KOPT-K1 (cell line): ENCODE measurements around the gene PCDHA13.
"Not testable (repeated sequence)": the region's sequence is repeated elsewhere in the genome, so short reads cannot be mapped to it uniquely, and the experiment has no call there.

ENCODE experiments used
- H3K27ac ChIP-seq: fragments of 200-600 bp; sonication (generic); 2 replicates; pipeline ENCODE4 v1.5.1; 2016; ENCODE audit warnings: antibody characterized with exemption, mild to moderate bottlenecking, low read depth, low read length; ENCODE audit not compliant: poor library complexity, severe bottlenecking
- H3K36me3 ChIP-seq: fragments of 200-600 bp; sonication (generic); 2 replicates; pipeline ENCODE4 v1.5.1; 2017; ENCODE audit warnings: antibody characterized with exemption, mild to moderate bottlenecking, low read length, moderate library complexity; ENCODE audit not compliant: insufficient read depth
- H3K9me3 ChIP-seq: fragments of 200-600 bp; sonication (generic); 2 replicates; pipeline ENCODE4 v1.5.1; 2017; ENCODE audit warnings: antibody characterized with exemption, low read length, mild to moderate bottlenecking; ENCODE audit not compliant: insufficient read depth, poor library complexity, severe bottlenecking

Gene PCDHA13, protein sequence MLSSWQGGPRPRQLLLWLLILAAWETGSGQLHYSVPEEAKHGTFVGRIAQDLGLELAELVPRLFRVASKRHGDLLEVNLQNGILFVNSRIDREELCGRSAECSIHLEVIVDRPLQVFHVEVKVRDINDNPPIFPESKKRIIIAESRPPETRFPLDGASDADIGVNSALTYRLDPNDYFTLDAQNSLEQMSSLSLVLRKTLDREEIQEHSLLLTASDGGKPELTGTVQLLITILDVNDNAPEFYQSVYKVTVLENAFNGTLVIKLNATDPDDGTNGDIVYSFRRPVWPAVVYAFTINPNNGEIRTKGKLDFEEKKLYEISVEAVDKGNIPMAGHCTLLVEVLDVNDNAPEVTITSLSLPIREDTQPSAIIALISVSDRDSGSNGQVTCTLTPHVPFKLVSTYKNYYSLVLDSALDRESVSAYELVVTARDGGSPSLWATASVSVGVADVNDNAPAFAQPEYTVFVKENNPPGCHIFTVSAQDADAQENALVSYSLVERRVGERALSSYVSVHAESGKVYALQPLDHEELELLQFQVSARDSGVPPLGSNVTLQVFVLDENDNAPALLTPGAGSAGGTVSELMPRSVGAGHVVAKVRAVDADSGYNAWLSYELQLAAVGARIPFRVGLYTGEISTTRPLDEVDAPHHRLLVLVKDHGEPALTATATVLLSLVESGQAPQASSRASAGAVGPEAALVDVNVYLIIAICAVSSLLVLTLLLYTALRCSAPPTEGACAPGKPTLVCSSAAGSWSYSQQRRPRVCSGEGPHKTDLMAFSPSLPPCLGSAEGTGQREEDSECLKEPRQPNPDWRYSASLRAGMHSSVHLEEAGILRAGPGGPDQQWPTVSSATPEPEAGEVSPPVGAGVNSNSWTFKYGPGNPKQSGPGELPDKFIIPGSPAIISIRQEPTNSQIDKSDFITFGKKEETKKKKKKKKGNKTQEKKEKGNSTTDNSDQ

GRCh38 chr5:140881889-140882590, at the start of gene PCDHA13:
Gene PCDHA13 (plus strand): TSS chr5:140882124. CDS start chr5:140882269, 145 bp downstream.
- no peaks in the 10 kb centered on the region for H3K9me3 ChIP-seq
- H3K27ac ChIP-seq: no peak within 1 kb of the TSS
- H3K36me3 ChIP-seq: no peaks in the 10 kb centered on the region

DNA sequence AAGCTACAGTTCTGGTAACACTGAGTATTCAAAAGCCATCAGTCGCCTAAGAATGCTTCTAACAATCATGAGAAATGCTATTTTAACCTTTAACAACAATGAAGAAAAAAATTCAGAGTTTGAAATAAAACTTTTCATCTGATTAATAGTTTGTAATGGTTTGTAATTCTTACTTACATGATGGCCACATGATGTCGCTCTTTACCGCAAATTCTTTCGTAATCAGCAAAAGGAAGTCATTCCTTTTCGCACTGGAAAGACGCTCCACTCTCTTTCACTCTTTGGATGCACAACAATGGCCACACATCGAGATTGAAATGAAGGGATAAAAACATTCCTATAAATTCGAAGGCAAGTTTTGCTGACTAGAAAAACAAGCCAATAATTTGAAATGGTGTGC, 47.9 kb upstream of the PCDHA13 start, which contains the start of gene PCDHA7:
TSS of gene PCDHA7 (plus strand) at position 277 of the 400 bp plus-strand sequence. CDS start at position 392, 115 bp downstream.
- Histone ChIP-seq H3K36me3 (no peaks in the 10 kb centered on the region), H3K9me3 (no peaks in the 10 kb centered on the region), H3K27ac (no peak within 1 kb of the TSS)

GRCh38 chr5:140834439-140835008, 47.4 kb upstream of the PCDHA13 start:
- not testable (repeated sequence) for H3K27ac ChIP-seq, H3K36me3 ChIP-seq, H3K9me3 ChIP-seq

DNA sequence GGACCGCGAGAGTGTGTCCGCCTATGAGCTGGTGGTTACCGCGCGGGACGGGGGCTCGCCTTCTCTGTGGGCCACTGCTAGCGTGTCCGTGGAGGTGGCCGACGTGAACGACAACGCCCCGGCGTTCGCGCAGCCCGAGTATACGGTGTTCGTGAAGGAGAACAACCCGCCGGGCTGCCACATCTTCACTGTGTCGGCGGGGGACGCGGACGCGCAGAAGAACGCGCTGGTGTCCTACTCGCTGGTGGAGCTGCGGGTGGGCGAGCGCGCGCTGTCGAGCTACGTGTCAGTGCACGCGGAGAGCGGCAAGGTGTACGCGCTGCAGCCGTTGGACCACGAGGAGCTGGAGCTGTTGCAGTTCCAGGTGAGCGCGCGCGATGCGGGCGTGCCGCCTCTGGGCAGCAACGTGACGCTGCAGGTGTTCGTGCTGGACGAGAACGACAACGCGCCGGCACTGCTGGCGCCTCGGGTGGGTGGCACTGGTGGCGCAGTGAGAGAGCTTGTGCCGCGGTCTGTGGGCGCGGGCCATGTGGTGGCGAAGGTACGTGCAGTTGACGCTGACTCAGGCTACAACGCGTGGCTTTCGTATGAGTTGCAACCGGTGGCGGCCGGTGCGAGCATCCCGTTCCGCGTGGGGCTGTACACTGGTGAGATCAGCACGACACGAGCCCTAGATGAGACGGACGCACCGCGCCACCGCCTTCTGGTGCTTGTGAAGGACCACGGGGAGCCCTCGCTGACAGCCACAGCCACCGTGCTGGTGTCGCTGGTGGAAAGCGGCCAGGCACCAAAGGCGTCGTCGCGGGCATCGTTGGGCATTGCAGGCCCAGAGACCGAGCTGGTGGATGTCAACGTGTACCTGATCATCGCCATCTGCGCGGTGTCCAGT, 46.1 kb upstream of the PCDHA13 start:
- Histone ChIP-seq H3K36me3 (no peaks in the 10 kb centered on the region), H3K9me3 (no peaks in the 10 kb centered on the region), H3K27ac (no peak overlapping the region)

- H3K27ac ChIP-seq: no peak within 1 kb of the TSS
- no peaks in the 10 kb centered on the region for H3K9me3 ChIP-seq
- no peaks in the 10 kb centered on the region for H3K36me3 ChIP-seq
These were observed 40.7 kb upstream of the PCDHA13 start, which contains the start of gene PCDHA8 for GRCh38 chr5:140840978-140841962. Gene PCDHA8 (plus strand): TSS chr5:140841187. CDS start chr5:140841322, 135 bp downstream.

GRCh38 chr5:140842798-140843733, 38.9 kb upstream of the PCDHA13 start:
- H3K9me3 ChIP-seq: no peaks in the 10 kb centered on the region
- no peaks in the 10 kb centered on the region for H3K36me3 ChIP-seq
- H3K27ac ChIP-seq: no peak overlapping the region

DNA sequence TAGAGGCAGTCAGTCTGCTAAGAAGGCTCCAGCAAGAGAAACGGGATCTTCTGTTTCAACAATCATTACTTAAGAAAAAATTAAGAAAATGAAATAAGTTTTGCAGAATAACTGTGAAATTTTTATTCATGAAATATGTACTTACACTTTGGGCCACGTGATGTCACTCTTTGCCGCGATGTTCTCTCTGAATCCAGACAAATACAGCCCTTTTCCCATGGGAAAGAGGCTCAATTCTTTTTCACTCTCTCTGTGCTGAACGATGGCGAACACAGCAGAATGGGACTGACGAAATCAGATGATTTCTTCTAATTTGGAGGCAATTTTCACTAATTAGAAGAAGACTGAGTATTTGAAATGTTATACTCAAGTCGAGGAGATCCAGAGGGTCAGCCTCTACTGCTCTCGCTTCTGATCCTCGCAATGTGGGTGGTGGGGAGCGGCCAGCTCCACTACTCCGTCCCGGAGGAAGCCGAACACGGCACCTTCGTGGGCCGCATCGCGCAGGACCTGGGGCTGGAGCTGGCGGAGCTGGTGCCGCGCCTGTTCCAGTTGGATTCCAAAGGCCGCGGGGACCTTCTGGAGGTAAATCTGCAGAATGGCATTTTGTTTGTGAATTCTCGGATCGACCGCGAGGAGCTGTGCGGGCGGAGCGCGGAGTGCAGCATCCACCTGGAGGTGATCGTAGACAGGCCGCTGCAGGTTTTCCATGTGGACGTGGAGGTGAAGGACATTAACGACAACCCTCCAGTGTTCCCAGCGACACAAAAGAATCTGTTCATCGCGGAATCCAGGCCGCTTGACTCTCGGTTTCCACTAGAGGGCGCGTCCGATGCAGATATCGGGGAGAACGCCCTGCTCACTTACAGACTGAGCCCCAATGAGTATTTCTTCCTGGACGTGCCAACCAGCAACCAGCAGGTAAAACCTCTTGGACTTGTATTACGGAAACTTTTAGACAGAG, 33.5 kb upstream of the PCDHA13 start, which contains the start of gene PCDHA9:
TSS of gene PCDHA9 (plus strand) at position 244 of the 964 bp plus-strand sequence. CDS start at position 358, 114 bp downstream.
- H3K9me3 ChIP-seq, H3K27ac ChIP-seq, H3K36me3 ChIP-seq: not testable (repeated sequence)

GRCh38 chr5:140849831-140850634, 31.9 kb upstream of the PCDHA13 start:
- not testable (repeated sequence) for H3K36me3 ChIP-seq, H3K27ac ChIP-seq, H3K9me3 ChIP-seq

DNA sequence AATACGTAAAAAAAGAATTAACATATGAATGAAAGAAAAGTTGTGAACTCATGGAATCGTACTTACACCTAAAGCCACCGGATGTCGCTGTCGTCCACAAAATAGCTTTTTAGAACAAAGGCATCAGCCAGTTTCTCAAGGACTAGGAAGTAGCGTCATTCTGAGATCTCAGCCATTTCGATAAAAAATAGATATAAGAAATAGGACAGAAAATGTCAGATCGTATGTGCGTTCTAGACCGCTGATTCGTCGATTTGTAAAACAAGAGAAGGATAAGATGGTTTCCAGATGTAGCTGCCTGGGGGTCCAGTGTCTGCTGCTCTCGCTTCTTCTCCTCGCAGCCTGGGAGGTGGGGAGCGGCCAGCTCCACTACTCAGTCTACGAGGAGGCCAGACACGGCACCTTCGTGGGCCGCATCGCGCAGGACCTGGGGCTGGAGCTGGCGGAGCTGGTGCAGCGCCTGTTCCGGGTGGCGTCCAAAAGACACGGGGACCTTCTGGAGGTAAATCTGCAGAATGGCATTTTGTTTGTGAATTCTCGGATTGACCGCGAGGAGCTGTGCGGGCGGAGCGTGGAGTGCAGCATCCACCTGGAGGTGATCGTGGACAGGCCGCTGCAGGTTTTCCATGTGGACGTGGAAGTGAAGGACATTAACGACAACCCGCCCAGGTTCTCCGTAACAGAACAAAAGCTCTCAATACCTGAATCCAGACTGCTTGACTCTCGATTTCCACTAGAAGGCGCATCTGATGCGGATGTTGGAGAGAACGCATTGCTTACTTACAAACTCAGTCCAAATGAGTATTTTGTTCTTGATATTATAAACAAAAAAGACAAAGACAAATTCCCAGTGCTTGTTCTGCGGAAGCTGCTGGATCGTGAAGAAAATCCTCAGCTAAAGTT, 25.9 kb upstream of the PCDHA13 start, which contains the start of gene PCDHA10:
TSS of gene PCDHA10 (plus strand) at position 126 of the 903 bp plus-strand sequence. CDS start at position 278, 152 bp downstream.
- Histone ChIP-seq H3K36me3 (no peaks in the 10 kb centered on the region), H3K27ac (no peak within 1 kb of the TSS), H3K9me3 (no peaks in the 10 kb centered on the region)
